Hematopoietic multipotent progenitor cell treated with erythropoietin and hydrocortisone succinate and interleukin-3 and kit ligand, for 4 days (in vitro differentiated cells): ENCODE measurements around the gene NXF1.
"Not testable (repeated sequence)": the region's sequence is repeated elsewhere in the genome, so short reads cannot be mapped to it uniquely, and the experiment has no call there.

ENCODE experiments used
- DNase-seq: peaks from one replicate; pipeline ENCODE4 v3.0.0-alpha.2; 2015

NXF1 gene

GRCh38 chr11:62831520-62832335, 26.5 kb upstream of the NXF1 start, which contains the start of gene STX5:
STX5 (minus strand) TSS chr11:62832051; CDS start chr11:62831243, 808 bp downstream.
- DNase-seq = peak; percentile 100

DNA sequence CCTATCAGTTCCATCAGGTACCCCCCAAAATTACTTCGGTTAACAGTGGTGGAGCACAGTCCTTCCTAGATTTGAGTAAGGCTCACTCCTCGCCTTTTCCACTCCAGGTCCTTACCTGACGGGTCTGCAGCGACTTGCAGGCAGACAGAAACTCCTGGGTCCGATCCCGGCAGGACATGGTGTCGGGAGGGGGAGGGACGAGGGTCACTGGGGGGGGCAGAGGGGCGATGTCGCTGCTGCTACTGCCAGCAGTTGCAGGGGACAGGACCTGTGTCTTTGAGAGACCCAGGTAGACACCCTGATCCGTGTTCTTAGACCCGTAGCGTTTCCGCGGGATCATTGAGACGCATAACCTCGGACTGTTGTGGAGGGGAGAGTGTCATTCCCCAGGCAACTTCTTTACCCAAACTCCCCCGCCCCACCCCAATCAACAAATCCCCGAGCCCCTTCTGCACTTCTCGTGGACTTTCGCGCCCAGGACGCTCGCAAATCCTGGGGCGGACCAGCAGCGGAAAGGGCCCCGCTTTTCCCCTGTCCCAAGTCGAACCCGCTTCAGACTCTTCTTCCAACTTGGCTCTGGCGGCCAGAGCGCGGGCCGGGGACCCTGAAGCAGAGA, 25.8 kb upstream of the NXF1 start:
- DNase-seq = peak; percentile 83

- not testable (repeated sequence) for DNase-seq
Measured at GRCh38 chr11:62828130-62828529, 22.9 kb upstream of the NXF1 start.

DNA sequence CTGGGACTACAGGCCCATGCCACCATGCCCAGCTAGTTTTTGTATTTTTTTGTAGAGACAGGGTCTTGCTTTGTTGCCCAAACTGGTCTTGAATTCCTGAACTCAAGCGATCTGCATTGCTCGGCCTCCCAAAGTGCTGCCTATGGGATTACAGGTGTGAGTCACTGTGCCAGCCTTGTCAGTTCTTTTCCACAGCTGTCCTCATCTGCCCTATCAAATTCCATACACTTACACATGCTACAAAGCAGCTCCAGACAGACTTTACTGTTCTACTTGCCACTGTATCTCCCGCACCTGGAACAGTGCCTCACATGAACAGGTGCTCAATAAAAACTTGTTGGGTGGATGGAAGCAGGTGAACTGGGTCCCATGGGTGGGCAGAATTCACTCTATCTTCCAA, 18.4 kb upstream of the NXF1 start:
- DNase-seq = no peak

DNA sequence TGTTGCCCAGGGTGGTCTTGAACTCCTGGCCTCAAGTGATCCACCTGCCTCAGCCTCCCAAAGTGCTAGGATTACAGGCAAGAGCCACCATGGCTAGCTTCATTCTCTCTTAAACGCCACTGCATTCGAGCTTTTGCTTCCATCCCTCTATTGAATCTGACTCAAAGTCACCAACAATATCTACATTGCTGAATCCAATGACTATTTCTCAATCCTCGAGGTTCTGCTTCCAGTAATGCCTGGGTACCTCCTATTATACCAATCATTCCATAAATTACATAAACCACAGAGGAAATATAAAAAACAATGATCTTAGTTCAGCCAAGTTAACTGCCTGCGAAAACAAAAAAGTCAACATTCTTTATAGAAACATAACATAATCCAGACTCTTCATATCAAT, 11.9 kb upstream of the NXF1 start:
- no peak for DNase-seq

DNA sequence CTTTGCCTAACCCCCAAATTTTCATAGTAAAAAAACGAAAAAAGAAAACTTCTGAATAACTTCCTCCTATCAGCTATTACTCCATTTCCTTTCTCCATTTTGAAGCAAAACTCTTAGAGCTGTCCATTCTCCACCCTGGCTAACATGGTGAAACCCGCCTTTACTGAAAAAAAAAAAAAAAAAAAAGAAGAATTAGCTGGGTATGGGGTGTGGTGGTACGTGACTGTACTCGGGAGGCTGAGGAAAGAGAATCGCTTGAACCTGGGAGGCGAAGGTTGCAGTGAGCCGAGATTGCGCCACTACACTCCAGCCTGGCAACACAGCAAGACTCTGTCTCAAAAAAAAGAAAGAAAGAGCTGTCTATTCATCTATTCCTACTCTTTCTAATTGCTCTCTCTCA, 11.3 kb upstream of the NXF1 start:
- peak; percentile 34 for DNase-seq

- DNase-seq = no peak
Measured at GRCh38 chr11:62811659-62812058, 6.4 kb upstream of the NXF1 start.

DNA sequence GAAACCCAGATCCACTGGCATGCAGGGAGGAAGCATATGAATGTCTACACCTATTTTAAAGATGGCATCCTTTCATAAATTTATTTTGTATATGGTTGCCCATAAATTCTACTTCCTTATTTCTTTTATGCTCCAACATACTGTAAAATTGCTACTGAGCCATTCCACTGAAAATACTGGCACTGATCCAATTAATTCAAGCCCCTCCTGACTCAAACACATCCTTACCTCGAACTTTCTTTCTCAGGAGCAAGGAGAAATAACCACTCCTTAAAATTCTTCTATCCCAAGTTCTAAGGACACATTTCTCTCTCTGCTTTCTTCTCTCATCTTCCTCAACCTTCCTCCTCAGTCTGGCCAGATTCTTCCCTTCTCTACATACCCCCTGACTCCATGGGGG, 5.5 kb upstream of the NXF1 start:
- DNase-seq = no peak

DNA sequence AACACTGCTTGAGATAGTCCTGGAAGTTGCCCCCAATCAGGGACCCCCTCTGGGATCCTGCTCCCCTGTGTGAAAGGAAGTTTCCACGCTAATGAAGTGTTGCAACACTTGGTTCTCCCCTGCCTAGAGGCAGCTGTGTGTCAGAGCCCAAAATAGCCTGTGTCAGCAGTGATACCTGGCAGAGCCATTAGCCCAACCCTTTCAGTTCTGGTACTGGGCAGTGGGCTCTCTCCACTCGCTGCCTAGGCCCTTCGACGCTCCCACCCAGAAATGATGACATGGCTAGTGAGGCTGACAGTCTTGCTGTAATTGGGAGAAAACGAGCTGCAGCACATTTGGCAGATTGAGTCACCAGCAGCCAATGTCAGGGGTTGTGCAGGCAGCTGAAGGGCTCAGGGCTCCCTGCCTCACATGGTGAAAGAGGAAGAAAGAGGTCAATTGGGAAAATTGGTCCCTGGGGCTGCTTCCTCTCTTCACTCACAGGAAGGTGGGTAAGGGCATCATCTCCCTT, 1.4 kb upstream of the NXF1 start:
- peak; percentile 26 for DNase-seq

DNA sequence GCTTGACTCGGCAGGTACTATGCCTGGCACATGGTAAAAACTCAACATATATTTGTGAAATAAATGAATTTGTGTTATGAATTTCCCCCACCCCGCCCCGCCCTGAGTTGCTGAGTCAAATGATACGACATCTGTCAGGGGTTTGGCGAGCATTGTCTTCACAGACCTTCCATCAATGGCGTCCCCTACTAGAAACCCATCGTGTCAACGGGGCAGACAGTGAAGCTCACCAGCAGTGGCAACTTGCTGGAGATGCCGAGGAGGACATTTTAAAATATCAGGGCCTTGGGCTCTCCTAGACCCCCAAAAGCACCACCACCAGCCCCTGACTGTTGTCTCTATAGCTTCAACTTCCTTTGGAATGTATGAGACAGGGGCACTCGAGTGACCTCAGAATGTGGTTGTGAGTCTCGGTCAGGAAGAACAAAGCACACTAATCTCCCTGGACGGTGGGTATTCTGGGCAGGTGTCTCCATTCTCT, 761 bp upstream of the NXF1 start:
- peak; percentile 59 for DNase-seq

- peak; percentile 34 for DNase-seq
Measured at GRCh38 chr11:62804310-62805075, 747 bp downstream of the NXF1 start.

GRCh38 chr11:62801071-62801470, 4.2 kb downstream of the NXF1 start:
- DNase-seq = no peak

GRCh38 chr11:62799486-62799885, 5.8 kb downstream of the NXF1 start:
- no peak for DNase-seq

- DNase-seq = no peak
Measured at GRCh38 chr11:62796281-62796680, 9.0 kb downstream of the NXF1 start.

- DNase-seq = no peak
Measured at GRCh38 chr11:62794201-62794775, 11.0 kb downstream of the NXF1 start.

DNA sequence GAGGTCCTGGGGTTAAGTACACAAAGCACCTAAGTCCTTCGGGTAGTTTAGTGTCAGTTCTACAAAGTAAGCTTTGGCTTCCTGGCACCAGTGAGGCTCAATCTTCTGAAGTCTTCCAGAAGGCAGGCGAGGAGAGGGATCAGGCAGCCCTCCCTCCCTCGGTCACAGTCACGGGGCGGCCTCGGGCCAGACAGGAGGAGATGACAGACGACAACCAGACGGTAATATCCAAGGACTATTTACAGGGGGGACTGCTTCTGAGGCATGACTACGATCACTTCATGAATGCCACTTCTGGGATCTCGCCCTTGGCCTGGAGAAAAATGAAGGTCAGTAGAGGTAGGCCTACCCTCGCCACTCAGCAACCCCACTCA, 13.1 kb downstream of the NXF1 start:
- no peak for DNase-seq

DNA sequence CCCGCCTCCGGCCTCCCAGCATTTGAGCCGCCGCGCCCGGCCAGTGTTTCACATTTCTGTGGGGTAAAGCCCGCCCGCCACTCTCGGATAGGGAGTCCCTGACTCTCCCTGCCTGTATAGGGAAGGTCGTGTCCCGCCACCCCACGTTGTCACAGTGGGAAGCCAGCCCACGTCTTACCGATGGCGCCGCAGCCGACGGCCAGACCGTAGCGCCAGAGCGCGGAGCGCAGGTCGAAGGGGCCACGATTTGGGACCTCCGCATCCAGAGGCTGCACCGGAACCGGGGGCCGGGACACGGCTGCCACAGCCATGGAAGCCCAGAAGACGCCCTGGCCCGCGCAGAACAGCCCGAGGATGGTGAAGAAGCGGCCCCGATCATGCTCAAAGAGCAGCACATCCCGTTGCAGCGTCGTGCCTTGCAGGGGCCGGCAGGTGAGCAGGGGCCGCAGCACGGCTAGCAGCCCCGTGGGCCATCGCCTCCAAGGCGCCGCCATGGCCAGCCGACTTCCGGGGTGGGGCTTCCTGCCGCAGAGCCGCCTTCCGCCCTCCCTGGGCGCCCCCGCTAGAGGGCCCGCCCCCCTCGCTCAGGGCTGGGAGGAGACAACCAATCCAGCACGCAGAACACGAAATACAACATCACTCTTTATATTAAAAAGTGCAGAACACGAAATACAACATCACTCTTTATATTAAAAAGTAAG, 13.6 kb downstream of the NXF1 start, which contains the start of gene TMEM223:
TSS of gene TMEM223 (minus strand) at position 506 of the 701 bp plus-strand sequence. CDS start at position 494, 12 bp downstream.
- peak; percentile 96 for DNase-seq

DNA sequence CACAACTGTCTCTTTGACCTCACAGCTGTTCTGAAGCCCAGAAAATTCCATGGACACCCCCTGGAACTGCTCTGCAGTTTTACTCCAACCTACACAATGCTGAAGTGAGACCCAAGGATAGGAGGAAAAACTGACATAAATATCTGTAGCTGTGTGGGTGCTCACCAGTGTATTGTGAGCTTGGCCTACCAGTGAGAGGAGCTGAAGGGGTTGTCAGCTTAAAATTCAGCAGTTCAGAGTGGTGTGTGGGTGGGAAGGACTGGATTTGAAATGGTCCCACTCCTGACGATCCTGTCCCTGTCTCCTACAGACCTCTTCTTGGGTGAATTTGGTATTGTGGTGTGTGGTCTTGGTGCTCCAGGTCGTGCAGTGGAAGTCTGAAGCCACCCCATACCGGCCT, 15.7 kb downstream of the NXF1 start:
- no peak for DNase-seq

DNA sequence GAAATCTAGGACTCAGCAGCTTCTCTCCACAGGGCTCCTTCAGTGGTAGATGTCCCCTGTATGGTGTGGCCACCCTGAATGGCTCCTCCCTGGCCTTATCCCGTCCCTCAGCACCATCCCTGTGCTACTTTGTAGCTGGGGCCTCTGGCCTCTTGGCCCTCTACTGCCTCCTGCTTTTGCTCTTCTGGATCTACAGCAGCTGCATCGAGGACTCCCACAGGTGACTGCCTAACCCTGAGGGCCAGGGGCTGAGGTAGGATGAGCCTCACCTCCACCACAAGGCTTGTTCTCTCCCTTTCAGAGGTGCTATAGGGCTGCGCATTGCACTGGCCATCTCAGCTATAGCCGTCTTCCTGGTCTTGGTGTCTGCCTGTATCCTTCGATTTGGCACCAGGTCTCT, 16.2 kb downstream of the NXF1 start:
- DNase-seq = no peak

GRCh38 chr11:62787005-62787759, 18.1 kb downstream of the NXF1 start, which contains the start of gene TMEM179B:
TMEM179B (plus strand) TSS chr11:62787402; CDS start chr11:62787432, 30 bp downstream.
- DNase-seq = peak; percentile 100

- DNase-seq = peak; percentile 95
Measured at GRCh38 chr11:62786318-62787004, 18.8 kb downstream of the NXF1 start.
